Measurements from ENCODE around the gene MMEL1.

Gene MMEL1

GRCh38 chr1:2645143-2645542 lies 12.3 kb upstream of the MMEL1 start (continued):
- TF ChIP-seq ZNF513 (tag by site-specific recombination; IDR thresholded peaks at IDR 0.05) (no peak), ZNF585B (tag by site-specific recombination; IDR thresholded peaks at IDR 0.05) (no peak), KLF17 (tag by site-specific recombination; IDR thresholded peaks at IDR 0.05) (no peak), ZNF311 (tag by site-specific recombination; IDR thresholded peaks at IDR 0.05; ENCODE audit: borderline replicate concordance) (no peak), PRDM2 (tag by site-specific recombination; IDR thresholded peaks at IDR 0.05; ENCODE audit: borderline replicate concordance) (no peak), ZBTB17 (tag by site-specific recombination; IDR thresholded peaks at IDR 0.05) (no peak), ZNF510 (tag by site-specific recombination; IDR thresholded peaks at IDR 0.05; ENCODE audit: insufficient replicate concordance) (no peak), ZNF112 (tag by site-specific recombination; IDR thresholded peaks at IDR 0.05) (no peak), ZNF600 (tag by site-specific recombination; IDR thresholded peaks at IDR 0.05) (no peak)

- POLR2A ChIA-PET: no interaction called here
- TF ChIP-seq ZNF670 (tag by site-specific recombination; IDR thresholded peaks at IDR 0.05; ENCODE audit: low read depth): no peak
- TF ChIP-seq ZNF76 (tag by site-specific recombination; IDR thresholded peaks at IDR 0.05; ENCODE audit: borderline replicate concordance, low read depth): no peak
- TF ChIP-seq ZBTB7A (tag by site-specific recombination; IDR thresholded peaks at IDR 0.05; ENCODE audit: low read depth): no peak
- TF ChIP-seq PRDM10 (tag by site-specific recombination; IDR thresholded peaks at IDR 0.05): no peak
- TF ChIP-seq ZBTB21 (tag by site-specific recombination; IDR thresholded peaks at IDR 0.05): no peak
- no peak for TF ChIP-seq ZNF148 (tag by site-specific recombination; IDR thresholded peaks at IDR 0.05; ENCODE audit: borderline replicate concordance)
- no peak for TF ChIP-seq RBAK (tag by site-specific recombination; IDR thresholded peaks at IDR 0.05)
- no peak for TF ChIP-seq ZNF391 (tag by site-specific recombination; IDR thresholded peaks at IDR 0.05; ENCODE audit: borderline replicate concordance, low read depth)
- no peak for TF ChIP-seq ZBTB1 (tag by site-specific recombination; IDR thresholded peaks at IDR 0.05)
- no peak for TF ChIP-seq ZNF514 (tag by site-specific recombination; IDR thresholded peaks at IDR 0.05)
- TF ChIP-seq ZBTB26 (tag by site-specific recombination; optimal IDR thresholded peaks at IDR 0.05): no peak
- no peak for TF ChIP-seq ZNF239 (tag by site-specific recombination; IDR thresholded peaks at IDR 0.05)
Observed at GRCh38 chr1:2644591-2645101, 11.8 kb upstream of the MMEL1 start.

More at GRCh38 chr1:2644591-2645101, 11.8 kb upstream of the MMEL1 start:
- no peak overlapping the region for H3K27ac ChIP-seq (ENCODE audit: extremely low read depth, low read depth, low read length)
- H3K4me1 ChIP-seq (ENCODE audit: control insufficient read depth, insufficient read depth, low read length): peaks cover 3% of the 10 kb centered on the region
- H3K36me3 ChIP-seq (ENCODE audit: control insufficient read depth in 2 of 2, insufficient read depth in 1 of 2, low read length in 2 of 2): no peaks in the 10 kb centered on the region
- no peak overlapping the region for H3K4me3 ChIP-seq (ENCODE audit: low read depth, low read length)
- CTCF ChIA-PET: no interaction called here
- H3K9me3 ChIP-seq (ENCODE audit: control insufficient read depth, insufficient read depth, low read depth, low read length): no peaks in the 10 kb centered on the region
